Thyroid gland (tissue), 4 donors: Measurements from ENCODE around the gene EPM2AIP1. TPM values are rescaled to one million over a fixed set of nuclear protein-coding genes. Genes with fewer than 3 reads are reported as not detected.
A peak's percentile ranks its signal among the peaks of the same experiment; 100 is the strongest.

Experiments used
- DNase-seq, 2 donors: peaks; one replicate each; pipeline ENCODE4 v3.0.0-alpha.2; 2019
- H3K27ac ChIP-seq, 3 donors: fragments of 200-600 bp; sonication (generic); 1 replicate in 2 of 3; 2 replicates in 1 of 3; pipeline ENCODE4 v1.5.1; 2016 to 2019; ENCODE audit warnings: mild to moderate bottlenecking in 1 of 3, moderate library complexity in 1 of 3
- H3K27me3 ChIP-seq: fragments of 200-600 bp; sonication (generic); one replicate; pipeline ENCODE4 v1.5.1; 2019
- H3K36me3 ChIP-seq, 2 donors: fragments of 200-600 bp; sonication (generic); one replicate each; pipeline ENCODE4 v1.5.1; 2016 to 2019
- H3K4me1 ChIP-seq, 2 donors: fragments of 200-600 bp; sonication (generic); one replicate each; pipeline ENCODE4 v1.5.1; 2017 to 2019
- H3K4me3 ChIP-seq, 3 donors: fragments of 200-600 bp; sonication (generic); replicated peaks in 1 of 3; 1 replicate in 2 of 3; 2 replicates in 1 of 3; pipeline ENCODE4 v1.5.1; 2016; ENCODE audit warnings: mild to moderate bottlenecking in 1 of 3
- H3K9me3 ChIP-seq: fragments of 200-600 bp; sonication (generic); one replicate; pipeline ENCODE4 v1.5.1; 2017
- POLR2A ChIP-seq, 2 donors: fragments of 450-650 bp; IDR thresholded peaks; one replicate each; pipeline ENCODE4 v1.6.1; 2017; ENCODE audit warnings: antibody characterized with exemption in 2 of 2, mild to moderate bottlenecking in 2 of 2, moderate library complexity in 1 of 2
- WGBS, 2 donors: methylation state at CpG; one replicate each; pipeline ENCODE4 v1.1.5; 2017; 5-methylcytosine and 5-hydroxymethylcytosine counted together
- intact Hi-C: fragments of 100-400 bp; cut with DNase I; formaldehyde crosslinking; loops from one replicate; pipeline ENCODE4 v1.15.1; 2023
- small RNA-seq: library from RNA; depleted of rRNA; stranded (forward); fragments of <200 nt; gene quantifications from one replicate; pipeline ENCODE3, GENCODE V24; 2016
- total RNA-seq, 4 donors: library from RNA; depleted of rRNA; stranded (reverse); fragments of >200 nt; gene quantifications; one replicate each; pipeline ENCODE4 v1.2.3, GENCODE V29; 2016
- TF ChIP-seq, protein P1 (sequence below), 6 experiments: fragments of 200-600 bp in 3 of 6; fragments of 450-650 bp in 3 of 6; sonication (generic) in 3 of 6; IDR thresholded peaks; one replicate each; pipeline ENCODE4 v1.5.1; 2016 to 2019; ENCODE audit warnings: antibody characterized with exemption in 6 of 6, mild to moderate bottlenecking in 2 of 6, inconsistent platforms in 1 of 6, moderate library complexity in 1 of 6

EPM2AIP1 gene
- total RNA-seq, 4 donors from 2014 or later: 25.3 to 48.0 (median 35.0) TPM

- no peak overlapping the region for H3K4me3 ChIP-seq
- no peak for DNase-seq
- peak overlapping the region in 1 of 3 donors; percentile 25 for H3K27ac ChIP-seq
- intact Hi-C loops: no loop called here
- 36 to 40% methylated on average over 3 of the region's 3 CpGs for WGBS, 2 donors
- no peaks in the 10 kb centered on the region for H3K27me3 ChIP-seq
- no peaks in the 10 kb centered on the region for H3K9me3 ChIP-seq
- peaks cover 15 to 28% of the 10 kb centered on the region in 2 donors for H3K4me1 ChIP-seq
- H3K36me3 ChIP-seq: no peaks in the 10 kb centered on the region
- no peak for TF ChIP-seq POLR2A (IDR thresholded peaks at IDR 0.05)
- TF ChIP-seq, protein P1, sequence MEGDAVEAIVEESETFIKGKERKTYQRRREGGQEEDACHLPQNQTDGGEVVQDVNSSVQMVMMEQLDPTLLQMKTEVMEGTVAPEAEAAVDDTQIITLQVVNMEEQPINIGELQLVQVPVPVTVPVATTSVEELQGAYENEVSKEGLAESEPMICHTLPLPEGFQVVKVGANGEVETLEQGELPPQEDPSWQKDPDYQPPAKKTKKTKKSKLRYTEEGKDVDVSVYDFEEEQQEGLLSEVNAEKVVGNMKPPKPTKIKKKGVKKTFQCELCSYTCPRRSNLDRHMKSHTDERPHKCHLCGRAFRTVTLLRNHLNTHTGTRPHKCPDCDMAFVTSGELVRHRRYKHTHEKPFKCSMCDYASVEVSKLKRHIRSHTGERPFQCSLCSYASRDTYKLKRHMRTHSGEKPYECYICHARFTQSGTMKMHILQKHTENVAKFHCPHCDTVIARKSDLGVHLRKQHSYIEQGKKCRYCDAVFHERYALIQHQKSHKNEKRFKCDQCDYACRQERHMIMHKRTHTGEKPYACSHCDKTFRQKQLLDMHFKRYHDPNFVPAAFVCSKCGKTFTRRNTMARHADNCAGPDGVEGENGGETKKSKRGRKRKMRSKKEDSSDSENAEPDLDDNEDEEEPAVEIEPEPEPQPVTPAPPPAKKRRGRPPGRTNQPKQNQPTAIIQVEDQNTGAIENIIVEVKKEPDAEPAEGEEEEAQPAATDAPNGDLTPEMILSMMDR (IDR thresholded peaks at IDR 0.05): no peak
Observed at GRCh38 chr3:36941658-36942057, 51.3 kb downstream of the EPM2AIP1 start.

- TF ChIP-seq, protein P1 (IDR thresholded peaks at IDR 0.05): no peak
- TF ChIP-seq POLR2A (IDR thresholded peaks at IDR 0.05): no peak
- peaks cover 15 to 28% of the 10 kb centered on the region in 2 donors for H3K4me1 ChIP-seq
Observed at GRCh38 chr3:36941162-36941561, 51.8 kb downstream of the EPM2AIP1 start.

DNA sequence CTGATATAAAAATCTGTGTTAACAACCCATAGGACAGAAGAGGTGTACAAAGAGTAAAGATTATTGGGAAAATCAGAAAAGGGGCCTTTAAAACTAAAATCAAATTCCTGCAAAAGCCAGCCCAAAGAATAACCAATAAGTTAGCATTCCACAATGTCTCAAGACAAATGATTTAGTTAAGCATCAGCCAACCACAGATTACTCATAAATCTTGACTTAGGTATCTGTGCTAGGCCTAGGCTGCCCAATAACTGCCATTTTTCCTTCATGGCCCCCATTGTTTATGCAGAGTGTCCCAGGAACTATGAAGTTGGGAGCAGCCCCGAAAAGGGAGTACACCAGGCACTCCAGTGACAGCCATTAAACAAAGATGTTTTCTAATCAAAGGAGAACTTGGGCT is 55.4 kb downstream of the EPM2AIP1 start:
- Histone ChIP-seq H3K9me3 (no peaks in the 10 kb centered on the region), H3K27me3 (no peaks in the 10 kb centered on the region), H3K36me3 (no peaks in the 10 kb centered on the region), H3K4me3 (no peak overlapping the region), H3K27ac (no peak overlapping the region), H3K4me1 (peaks cover 6 to 17% of the 10 kb centered on the region in 2 donors)
- intact Hi-C loops: no loop called here
- WGBS, 2 donors: 86 to 90% methylated on average over 1 of the region's 1 CpG
- TF ChIP-seq POLR2A (IDR thresholded peaks at IDR 0.05): no peak
- TF ChIP-seq, protein P1 (IDR thresholded peaks at IDR 0.05): no peak
- DNase-seq: no peak

More at GRCh38 chr3:36941162-36941561, 51.8 kb downstream of the EPM2AIP1 start:
- 90% methylated on average over 2 of the region's 2 CpGs for WGBS, 2 donors
- H3K36me3 ChIP-seq: no peaks in the 10 kb centered on the region
- H3K4me3 ChIP-seq: no peak overlapping the region
- DNase-seq: no peak
- intact Hi-C loops: no loop called here
- H3K9me3 ChIP-seq: no peaks in the 10 kb centered on the region
- H3K27me3 ChIP-seq: no peaks in the 10 kb centered on the region
- no peak overlapping the region for H3K27ac ChIP-seq

Small RNA genes lying within 50 kb of the gene (small RNA-seq; reads per million reads assigned to genes)
- not detected for gene RNU6ATAC4P

Other genes with a start within 250 kb of the EPM2AIP1 start
- gene DCLK3, start 228.6 kb downstream of the EPM2AIP1 start, total RNA-seq: under 1 TPM in 1 of 4 donors, not detected in 3; 0.11 TPM
- gene TRANK1, start 48.1 kb downstream of the EPM2AIP1 start, total RNA-seq: 10 to 100 TPM; 11.7 to 26.3 (median 18.5) TPM
- 10 to 100 TPM; 32.1 to 65.7 (median 54.3) TPM for gene MLH1, start 387 bp upstream of the EPM2AIP1 start, total RNA-seq
- 100 to 1,000 TPM in 1 of 4 donors, 10 to 100 TPM in 3; 86.4 to 147 (median 93.8) TPM for gene LRRFIP2, start 181.5 kb upstream of the EPM2AIP1 start, total RNA-seq